Kidney (tissue), 14 donors: ENCODE data around the gene NPAS3. TPM values are rescaled to one million over a fixed set of nuclear protein-coding genes. Genes with fewer than 3 reads are reported as not detected.

Experiments used
- DNase-seq, 5 donors: peaks; one replicate each; pipeline ENCODE4 v3.0.0-alpha.2; 2013 to 2020
- FAIRE-seq: peaks from 2 replicates; lab custom pipeline; 2012; peaks lifted over from hg19 to GRCh38; lab: Jason Lieb, UNC
- H3K27ac ChIP-seq, 2 donors: one replicate each; pipeline ENCODE4 v1.7.0; 2013; ENCODE audit warnings: low read depth in 2 of 2, low read length in 2 of 2, inconsistent platforms in 1 of 2
- H3K27me3 ChIP-seq: one replicate; pipeline ENCODE4 v1.7.1; 2013; ENCODE audit warnings: low read length, inconsistent platforms; ENCODE audit not compliant: control insufficient read depth, insufficient read depth
- H3K36me3 ChIP-seq, 3 donors: one replicate each; pipeline versions ENCODE4 v1.7.0 to v1.7.1; 2013; ENCODE audit warnings: low read length in 3 of 3, control low read depth in 1 of 3, inconsistent platforms in 1 of 3; ENCODE audit not compliant: insufficient read depth in 3 of 3, control insufficient read depth in 2 of 3
- H3K4me1 ChIP-seq, 3 donors: one replicate each; pipeline versions ENCODE4 v1.7.0 to v1.7.1; 2013; ENCODE audit warnings: low read length in 3 of 3, inconsistent platforms in 1 of 3, low read depth in 1 of 3; ENCODE audit not compliant: control insufficient read depth in 2 of 3, insufficient read depth in 2 of 3
- H3K4me3 ChIP-seq, 3 donors: one replicate each; pipeline versions ENCODE4 v1.7.0 to v1.8.1; 2013; ENCODE audit warnings: low read length in 3 of 3, control low read depth in 1 of 3, inconsistent platforms in 1 of 3
- H3K9ac ChIP-seq, 3 donors: one replicate each; pipeline versions ENCODE4 v1.7.0 to v1.7.1; 2013; ENCODE audit warnings: low read length in 3 of 3, control low read depth in 1 of 3, inconsistent platforms in 1 of 3
- H3K9me3 ChIP-seq, 3 donors: one replicate each; pipeline versions ENCODE4 v1.7.0 to v1.7.1; 2013; ENCODE audit warnings: low read length in 3 of 3, control low read depth in 1 of 3, inconsistent platforms in 1 of 3; ENCODE audit not compliant: control insufficient read depth in 2 of 3, insufficient read depth in 1 of 3
- intact Hi-C: fragments of 100-400 bp; cut with DNase I; formaldehyde crosslinking; loops from one replicate; pipeline ENCODE4 v1.11.1; 2022
- polyA plus RNA-seq: library from polyadenylated mRNA; stranded (reverse); fragments of 350-450 nt; fragmentation: Illumina TruSeq; extraction: RNeasy Lipid Tissue Mini Kit (QIAGEN cat#74804); gene quantifications from one replicate; pipeline ENCODE4 v1.2.3, GENCODE V29; 2014; ENCODE audit warnings: low read depth, low replicate concordance; ENCODE audit not compliant: insufficient read depth
- total RNA-seq: library from RNA; stranded (reverse); fragmentation: NEBNext Ultra II Directional; extraction: Animal tissue kit (Norgen Biotek cat#: 25700); gene quantifications from one replicate; pipeline ENCODE4 v1.2.1, GENCODE V29; 2021
- TF ChIP-seq, protein P1 (sequence below): IDR thresholded peaks from 3 replicates; pipeline ENCODE4 v1.5.1; 2012; ENCODE audit warnings: mild to moderate bottlenecking, moderate library complexity, borderline replicate concordance; ENCODE audit not compliant: insufficient read depth; ENCODE audit errors: extremely low read depth
- donor health status: control.
- donor health status: control.
- donor health status: control.
- donor health status: control.
- donor health status: control.
- donor health status: DM: yes; HTN: yes; CAD: no.
- donor health status: Normal renal cell carcinoma (clear cell type).

Gene NPAS3
- total and polyA plus RNA-seq, 2 donors from 2014 or later, result 0.82 to 5.0 TPM

DNA sequence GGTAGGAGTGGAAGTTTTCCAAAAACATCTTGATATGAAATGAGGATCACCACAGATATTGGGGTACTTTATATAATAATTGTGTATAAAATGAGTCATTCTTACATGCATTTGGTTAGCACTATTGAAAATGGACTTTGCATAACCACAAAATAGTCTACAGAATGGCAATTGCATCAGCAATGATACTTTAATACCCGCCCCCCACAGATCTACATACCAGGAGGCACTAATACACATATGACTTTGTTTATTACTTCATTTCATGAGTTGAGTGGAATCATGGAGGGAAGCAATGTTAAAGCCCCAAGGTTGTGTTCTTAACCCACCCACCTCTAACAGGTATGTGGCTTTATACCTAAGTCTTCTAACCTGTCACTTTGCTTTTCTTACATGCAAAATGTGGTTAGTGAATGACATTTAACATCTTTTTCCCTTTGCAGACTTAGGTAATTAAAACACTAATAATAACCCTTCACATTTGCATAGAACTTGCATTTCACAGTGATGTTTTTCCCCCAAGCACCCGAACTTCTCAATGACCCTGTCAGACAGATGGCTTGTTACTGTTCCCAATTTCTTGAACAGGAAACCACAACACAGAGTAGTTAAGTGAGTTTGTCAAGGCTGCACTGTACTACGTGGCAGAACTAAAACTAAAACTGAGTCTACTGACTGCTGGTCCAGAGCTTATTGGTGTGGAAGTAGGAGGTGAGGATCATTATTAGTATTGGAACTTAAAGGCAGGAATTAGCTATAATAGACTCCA lies 101.9 kb downstream of the NPAS3 start:
- Histone ChIP-seq H3K9me3 (peaks cover 0 to 3% (median 2%) of the 10 kb centered on the region in 3 donors), H3K9ac (no peak overlapping the region), H3K27ac (no peak overlapping the region), H3K4me1 (no peaks in the 10 kb centered on the region), H3K27me3 (no peaks in the 10 kb centered on the region), H3K36me3 (no peaks in the 10 kb centered on the region), H3K4me3 (no peak overlapping the region)
- TF ChIP-seq, protein P1, sequence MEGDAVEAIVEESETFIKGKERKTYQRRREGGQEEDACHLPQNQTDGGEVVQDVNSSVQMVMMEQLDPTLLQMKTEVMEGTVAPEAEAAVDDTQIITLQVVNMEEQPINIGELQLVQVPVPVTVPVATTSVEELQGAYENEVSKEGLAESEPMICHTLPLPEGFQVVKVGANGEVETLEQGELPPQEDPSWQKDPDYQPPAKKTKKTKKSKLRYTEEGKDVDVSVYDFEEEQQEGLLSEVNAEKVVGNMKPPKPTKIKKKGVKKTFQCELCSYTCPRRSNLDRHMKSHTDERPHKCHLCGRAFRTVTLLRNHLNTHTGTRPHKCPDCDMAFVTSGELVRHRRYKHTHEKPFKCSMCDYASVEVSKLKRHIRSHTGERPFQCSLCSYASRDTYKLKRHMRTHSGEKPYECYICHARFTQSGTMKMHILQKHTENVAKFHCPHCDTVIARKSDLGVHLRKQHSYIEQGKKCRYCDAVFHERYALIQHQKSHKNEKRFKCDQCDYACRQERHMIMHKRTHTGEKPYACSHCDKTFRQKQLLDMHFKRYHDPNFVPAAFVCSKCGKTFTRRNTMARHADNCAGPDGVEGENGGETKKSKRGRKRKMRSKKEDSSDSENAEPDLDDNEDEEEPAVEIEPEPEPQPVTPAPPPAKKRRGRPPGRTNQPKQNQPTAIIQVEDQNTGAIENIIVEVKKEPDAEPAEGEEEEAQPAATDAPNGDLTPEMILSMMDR, result no peak
- intact Hi-C loops, result no loop called here
- no peak for DNase-seq
- FAIRE-seq, result no peak

DNA sequence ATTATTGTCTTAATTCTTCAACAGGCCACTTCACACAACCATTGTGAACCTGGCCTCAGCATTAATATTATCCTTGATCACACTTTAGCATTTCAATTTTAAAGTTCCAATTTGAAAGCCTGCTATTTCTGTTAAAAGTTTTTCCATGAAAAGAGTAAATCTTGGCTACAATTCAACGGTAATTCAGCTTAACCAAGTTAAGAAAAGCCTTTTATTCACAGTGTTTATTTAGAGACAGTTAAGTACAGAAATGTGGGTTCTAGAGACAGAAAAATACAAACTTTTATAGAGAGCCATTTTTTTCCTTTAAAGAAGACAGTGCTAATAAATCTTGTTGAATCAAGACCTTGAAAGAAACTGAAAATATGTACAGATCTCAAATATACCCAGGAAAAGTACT lies 103.9 kb downstream of the NPAS3 start:
- intact Hi-C loops, result no loop called here
- TF ChIP-seq, protein P1, result no peak
- no peak for FAIRE-seq
- Histone ChIP-seq H3K27ac (no peak overlapping the region), H3K4me1 (no peaks in the 10 kb centered on the region), H3K9me3 (peaks cover 0 to 3% (median 2%) of the 10 kb centered on the region in 3 donors), H3K4me3 (no peak overlapping the region), H3K36me3 (no peaks in the 10 kb centered on the region), H3K9ac (no peak overlapping the region), H3K27me3 (no peaks in the 10 kb centered on the region)
- no peak for DNase-seq

DNA sequence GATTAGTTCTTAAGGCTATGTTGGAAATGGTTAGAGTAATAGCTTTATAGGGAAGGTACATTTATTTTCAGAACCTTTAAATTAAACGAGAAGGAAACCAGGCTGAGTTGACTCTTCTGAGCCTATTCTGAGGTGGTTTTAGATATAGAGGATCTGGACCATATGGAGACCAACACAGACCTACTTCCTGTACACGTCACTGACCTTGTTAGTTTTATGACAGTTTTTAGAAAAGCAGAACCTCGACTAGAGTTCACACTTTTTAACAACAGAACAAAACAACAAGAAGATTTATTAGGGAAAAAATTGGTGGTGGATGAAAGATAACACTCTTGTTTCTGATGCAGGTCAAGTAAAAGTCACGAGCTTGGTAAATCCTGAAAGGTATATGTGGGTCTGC lies 107.1 kb downstream of the NPAS3 start:
- Histone ChIP-seq H3K27me3 (no peaks in the 10 kb centered on the region), H3K9ac (no peak overlapping the region), H3K36me3 (no peaks in the 10 kb centered on the region), H3K27ac (no peak overlapping the region), H3K9me3 (peaks cover 0 to 3% (median 2%) of the 10 kb centered on the region in 3 donors), H3K4me1 (no peaks in the 10 kb centered on the region), H3K4me3 (no peak overlapping the region)
- no peak for DNase-seq
- intact Hi-C loops, result no loop called here
- no peak for FAIRE-seq
- TF ChIP-seq, protein P1, result no peak
